ENCODE measurements around the gene KRTAP4-16. TPM values are rescaled to one million over a fixed set of nuclear protein-coding genes. Genes with fewer than 3 reads are reported as not detected.
"Not testable (repeated sequence)": the region's sequence is repeated elsewhere in the genome, so short reads cannot be mapped to it uniquely, and the experiment has no call there.

The KRTAP4-16 gene
- total RNA-seq, 4 donors from 2014 or later, result not detected

- H3K27ac ChIP-seq, result no peak overlapping the region
- H3K36me3 ChIP-seq, result no peaks in the 10 kb centered on the region
- no peaks in the 10 kb centered on the region for H3K4me1 ChIP-seq
- no peak for DNase-seq
- H3K27me3 ChIP-seq, result no peaks in the 10 kb centered on the region
- H3K4me3 ChIP-seq, result no peak overlapping the region
- TF ChIP-seq POLR2A (IDR thresholded peaks at IDR 0.05) (no peak), CTCF (IDR thresholded peaks at IDR 0.05) (no peak)
- H3K9me3 ChIP-seq, result no peaks in the 10 kb centered on the region
- intact Hi-C loops (cut with DNase I; ENCODE audit: low total_unique reads), result no loop called here
These were observed 9.3 kb upstream of the KRTAP4-16 start for GRCh38 chr17:41111151-41111885.

- H3K36me3 ChIP-seq; H3K4me1 ChIP-seq; DNase-seq; H3K9me3 ChIP-seq; H3K27ac ChIP-seq; H3K4me3 ChIP-seq; intact Hi-C loops (cut with DNase I; ENCODE audit: low total_unique reads); H3K27me3 ChIP-seq: not testable (repeated sequence)
These were observed 6.8 kb upstream of the KRTAP4-16 start for GRCh38 chr17:41108728-41109386.

GRCh38 chr17:41107941-41108450 is 6.0 kb upstream of the KRTAP4-16 start:
- TF ChIP-seq CTCF (IDR thresholded peaks at IDR 0.05), result no peak
- TF ChIP-seq POLR2A (IDR thresholded peaks at IDR 0.05), result no peak
- Histone ChIP-seq H3K4me3 (no peak overlapping the region), H3K27me3 (no peaks in the 10 kb centered on the region), H3K9me3 (no peaks in the 10 kb centered on the region), H3K4me1 (no peaks in the 10 kb centered on the region), H3K36me3 (no peaks in the 10 kb centered on the region), H3K27ac (no peak overlapping the region)
- DNase-seq, result no peak
- intact Hi-C loops (cut with DNase I; ENCODE audit: low total_unique reads), result no loop called here

GRCh38 chr17:41105347-41105746 is 3.3 kb upstream of the KRTAP4-16 start, which contains the start of gene KRTAP4-9:
KRTAP4-9 (plus strand) TSS chr17:41105389; CDS start chr17:41105389, 0 bp downstream.
- H3K9me3 ChIP-seq; H3K27me3 ChIP-seq; intact Hi-C loops (cut with DNase I; ENCODE audit: low total_unique reads); H3K4me1 ChIP-seq; H3K4me3 ChIP-seq; H3K27ac ChIP-seq; DNase-seq; H3K36me3 ChIP-seq: not testable (repeated sequence)

GRCh38 chr17:41104386-41105038 is 2.5 kb upstream of the KRTAP4-16 start:
- DNase-seq; H3K27me3 ChIP-seq; H3K27ac ChIP-seq; H3K4me3 ChIP-seq; H3K36me3 ChIP-seq; H3K9me3 ChIP-seq; H3K4me1 ChIP-seq; intact Hi-C loops (cut with DNase I; ENCODE audit: low total_unique reads): not testable (repeated sequence)

GRCh38 chr17:41103896-41104295 is 1.9 kb upstream of the KRTAP4-16 start:
- DNase-seq, result no peak
- no peaks in the 10 kb centered on the region for H3K27me3 ChIP-seq
- no peak for TF ChIP-seq POLR2A (IDR thresholded peaks at IDR 0.05)
- no peak for TF ChIP-seq CTCF (IDR thresholded peaks at IDR 0.05)
- no peaks in the 10 kb centered on the region for H3K4me1 ChIP-seq
- no peaks in the 10 kb centered on the region for H3K9me3 ChIP-seq
- intact Hi-C loops (cut with DNase I; ENCODE audit: low total_unique reads), result no loop called here
- no peak overlapping the region for H3K27ac ChIP-seq
- H3K4me3 ChIP-seq, result no peak overlapping the region
- no peaks in the 10 kb centered on the region for H3K36me3 ChIP-seq

GRCh38 chr17:41099682-41100480 is 2.1 kb downstream of the KRTAP4-16 start:
- H3K27ac ChIP-seq; H3K36me3 ChIP-seq; intact Hi-C loops (cut with DNase I; ENCODE audit: low total_unique reads); H3K4me3 ChIP-seq; H3K9me3 ChIP-seq; H3K4me1 ChIP-seq; DNase-seq; H3K27me3 ChIP-seq: not testable (repeated sequence)

Measured in uterus (tissue), 4 donors.